ENCODE measurements around the gene RGL1. TPM values are rescaled to one million over a fixed set of nuclear protein-coding genes. Genes with fewer than 3 reads are reported as not detected.

The RGL1 gene
- total RNA-seq, 1 donor from 2014 or later, result 23.1 TPM

GRCh38 chr1:183967914-183968313, 163.0 kb downstream of the RGL1 start:
- TF ChIP-seq, protein P1, sequence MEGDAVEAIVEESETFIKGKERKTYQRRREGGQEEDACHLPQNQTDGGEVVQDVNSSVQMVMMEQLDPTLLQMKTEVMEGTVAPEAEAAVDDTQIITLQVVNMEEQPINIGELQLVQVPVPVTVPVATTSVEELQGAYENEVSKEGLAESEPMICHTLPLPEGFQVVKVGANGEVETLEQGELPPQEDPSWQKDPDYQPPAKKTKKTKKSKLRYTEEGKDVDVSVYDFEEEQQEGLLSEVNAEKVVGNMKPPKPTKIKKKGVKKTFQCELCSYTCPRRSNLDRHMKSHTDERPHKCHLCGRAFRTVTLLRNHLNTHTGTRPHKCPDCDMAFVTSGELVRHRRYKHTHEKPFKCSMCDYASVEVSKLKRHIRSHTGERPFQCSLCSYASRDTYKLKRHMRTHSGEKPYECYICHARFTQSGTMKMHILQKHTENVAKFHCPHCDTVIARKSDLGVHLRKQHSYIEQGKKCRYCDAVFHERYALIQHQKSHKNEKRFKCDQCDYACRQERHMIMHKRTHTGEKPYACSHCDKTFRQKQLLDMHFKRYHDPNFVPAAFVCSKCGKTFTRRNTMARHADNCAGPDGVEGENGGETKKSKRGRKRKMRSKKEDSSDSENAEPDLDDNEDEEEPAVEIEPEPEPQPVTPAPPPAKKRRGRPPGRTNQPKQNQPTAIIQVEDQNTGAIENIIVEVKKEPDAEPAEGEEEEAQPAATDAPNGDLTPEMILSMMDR (IDR thresholded peaks at IDR 0.05), result no peak
- intact Hi-C loops (cut with DNase I), result no loop called here
- DNase-seq (ENCODE audit: low spot score in 2 of 2), result no peak

DNA sequence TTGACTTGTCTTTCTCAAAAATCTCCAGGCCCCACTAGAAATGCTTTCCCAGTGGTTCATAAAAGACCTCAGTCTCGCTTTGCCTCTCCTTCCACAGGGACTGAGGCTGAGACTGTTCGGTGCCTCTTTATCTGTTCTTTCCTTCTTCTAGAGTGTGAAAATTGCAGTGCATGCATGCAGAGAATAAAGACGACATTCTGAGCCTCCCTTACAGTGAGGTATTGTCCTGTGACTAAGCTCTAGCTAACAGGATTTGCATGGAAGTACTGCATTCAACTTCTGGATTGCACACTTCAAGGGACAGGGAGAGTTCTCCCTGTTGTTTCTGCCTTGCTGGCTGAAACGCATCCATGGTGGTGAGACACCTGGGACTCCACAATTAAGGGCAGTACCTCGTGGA, 163.5 kb downstream of the RGL1 start:
- TF ChIP-seq, protein P1 (IDR thresholded peaks at IDR 0.05), result no peak
- H3K27ac ChIP-seq, result no peak overlapping the region
- no peak for DNase-seq (ENCODE audit: low spot score in 2 of 2)
- no peak overlapping the region for H3K4me3 ChIP-seq
- intact Hi-C loops (cut with DNase I), result no loop called here
- H3K4me1 ChIP-seq, result no peaks in the 10 kb centered on the region
- H3K27me3 ChIP-seq, result no peaks in the 10 kb centered on the region
- no peaks in the 10 kb centered on the region for H3K36me3 ChIP-seq
- no peaks in the 10 kb centered on the region for H3K9me3 ChIP-seq

More at GRCh38 chr1:183967914-183968313, 163.0 kb downstream of the RGL1 start:
- Histone ChIP-seq H3K9me3 (no peaks in the 10 kb centered on the region), H3K27me3 (no peaks in the 10 kb centered on the region), H3K36me3 (no peaks in the 10 kb centered on the region), H3K27ac (no peak overlapping the region), H3K4me3 (no peak overlapping the region), H3K4me1 (no peaks in the 10 kb centered on the region)

DNA sequence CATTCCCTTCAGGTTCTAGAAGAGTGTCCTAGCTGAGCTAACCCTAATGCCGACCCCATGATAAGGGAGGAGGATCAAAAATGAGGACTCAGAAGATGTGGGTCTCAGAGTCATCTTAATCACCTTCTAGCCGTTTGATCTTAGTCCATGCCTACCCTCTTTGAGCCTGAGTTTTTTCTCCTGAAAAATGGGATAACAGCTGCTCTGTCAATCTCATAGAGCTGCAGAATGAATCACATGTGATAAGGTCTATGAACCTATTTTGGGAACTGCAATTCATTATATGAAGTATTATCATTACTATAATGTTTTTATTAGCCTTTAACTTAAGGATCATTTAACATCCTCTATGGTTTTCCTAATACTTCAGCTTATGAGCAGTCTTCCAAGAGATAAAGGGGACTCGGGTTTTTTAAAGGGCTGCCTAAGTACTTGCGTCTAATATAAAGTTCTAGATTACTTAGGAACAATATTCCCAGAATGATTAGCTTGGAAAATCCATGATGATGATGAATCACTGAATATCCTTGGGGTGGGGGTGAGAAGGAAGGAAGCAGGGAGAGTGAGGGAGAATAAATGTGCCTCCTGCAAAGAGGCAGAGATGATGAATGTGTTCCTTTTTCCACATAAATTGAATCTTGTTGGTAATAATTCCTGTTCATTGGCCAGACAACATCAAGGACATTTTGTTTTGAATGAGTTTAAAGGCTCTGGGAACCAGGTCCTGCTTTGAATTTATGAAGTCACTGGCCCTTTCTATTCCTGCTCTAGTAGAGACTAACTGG, 165.8 kb downstream of the RGL1 start:
- intact Hi-C loops (cut with DNase I), result no loop called here
- no peak overlapping the region for H3K4me3 ChIP-seq
- H3K4me1 ChIP-seq, result no peaks in the 10 kb centered on the region
- no peak for DNase-seq (ENCODE audit: low spot score in 2 of 2)
- no peaks in the 10 kb centered on the region for H3K27me3 ChIP-seq
- H3K9me3 ChIP-seq, result no peaks in the 10 kb centered on the region
- H3K27ac ChIP-seq, result no peak overlapping the region
- TF ChIP-seq, protein P1 (IDR thresholded peaks at IDR 0.05), result no peak
- no peaks in the 10 kb centered on the region for H3K36me3 ChIP-seq

DNA sequence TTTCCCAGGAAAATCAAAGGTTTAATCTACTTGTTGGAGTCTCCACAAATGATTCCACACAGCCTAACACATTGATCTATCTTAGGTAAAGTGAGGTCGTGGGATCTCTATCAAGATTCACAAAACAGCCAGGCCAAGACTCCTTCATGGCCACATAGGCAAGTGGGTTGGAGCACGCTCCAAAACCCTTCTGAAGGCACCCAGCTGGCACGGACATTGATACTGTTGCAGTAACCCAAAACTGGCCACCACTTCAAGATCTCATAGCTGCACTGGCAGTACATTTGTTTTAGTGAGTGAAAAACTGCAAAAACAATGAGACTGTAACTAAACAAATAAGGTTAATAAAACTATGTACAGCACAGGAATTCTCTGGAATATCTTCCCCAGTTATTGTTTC, 170.7 kb downstream of the RGL1 start:
- no peaks in the 10 kb centered on the region for H3K4me1 ChIP-seq
- TF ChIP-seq, protein P1 (IDR thresholded peaks at IDR 0.05), result no peak
- no peak overlapping the region for H3K4me3 ChIP-seq
- no peaks in the 10 kb centered on the region for H3K9me3 ChIP-seq
- no peak for DNase-seq (ENCODE audit: low spot score in 2 of 2)
- intact Hi-C loops (cut with DNase I), result no loop called here
- no peaks in the 10 kb centered on the region for H3K27me3 ChIP-seq
- no peak overlapping the region for H3K27ac ChIP-seq
- H3K36me3 ChIP-seq, result no peaks in the 10 kb centered on the region

- TF ChIP-seq, protein P1 (IDR thresholded peaks at IDR 0.05), result no peak
- H3K27me3 ChIP-seq, result no peaks in the 10 kb centered on the region
- no peak for DNase-seq (ENCODE audit: low spot score in 2 of 2)
- H3K36me3 ChIP-seq, result no peaks in the 10 kb centered on the region
- no peak overlapping the region for H3K4me3 ChIP-seq
- H3K4me1 ChIP-seq, result no peaks in the 10 kb centered on the region
- H3K9me3 ChIP-seq, result no peaks in the 10 kb centered on the region
- no peak overlapping the region for H3K27ac ChIP-seq
- intact Hi-C loops (cut with DNase I), result no loop called here
These were observed 172.8 kb downstream of the RGL1 start for GRCh38 chr1:183977717-183978116.

Other genes starting within 250 kb of the RGL1 start
- gene NCF2, start 214.7 kb upstream of the RGL1 start, total RNA-seq, result 9.8 TPM
- 48.3 TPM for gene ARPC5, start 169.3 kb upstream of the RGL1 start, total RNA-seq
- not detected for gene APOBEC4, start 151.8 kb upstream of the RGL1 start, total RNA-seq
- gene COLGALT2, start 232.6 kb downstream of the RGL1 start, total RNA-seq, result 11.7 TPM
- gene TSEN15, start 246.6 kb downstream of the RGL1 start, total RNA-seq, result 14.3 TPM

Measured in ascending aorta (tissue), 2 donors.